WI38 (cell line): ENCODE data around the gene ROBO2.

Source experiments
- H3K4me3 ChIP-seq: 2 replicates; pipeline ENCODE4 v1.5.1; 2011; ENCODE audit warnings: low read depth, mild to moderate bottlenecking, control low read depth, low read length
- CTCF ChIP-seq: IDR thresholded peaks from 2 replicates; pipeline ENCODE4 v1.5.1; 2012; ENCODE audit warnings: low read depth, mild to moderate bottlenecking, control low read depth, low read length

ROBO2 gene

GRCh38 chr3:77655396-77655795 is 615.5 kb downstream of the ROBO2 start:
- no peak overlapping the region for H3K4me3 ChIP-seq
- TF ChIP-seq CTCF = no peak

- H3K4me3 ChIP-seq = no peak overlapping the region
Measured at GRCh38 chr3:77660718-77661117, 620.8 kb downstream of the ROBO2 start.

GRCh38 chr3:77667901-77668300 is 628.0 kb downstream of the ROBO2 start:
- no peak overlapping the region for H3K4me3 ChIP-seq
- TF ChIP-seq CTCF = no peak

More at GRCh38 chr3:77660718-77661117, 620.8 kb downstream of the ROBO2 start:
- TF ChIP-seq CTCF = no peak

- no peak for TF ChIP-seq CTCF
- H3K4me3 ChIP-seq = no peak overlapping the region
Measured at GRCh38 chr3:77668376-77668775, 628.5 kb downstream of the ROBO2 start.

GRCh38 chr3:77672016-77672415 is 632.1 kb downstream of the ROBO2 start:
- TF ChIP-seq CTCF = no peak
- no peak overlapping the region for H3K4me3 ChIP-seq

- no peak overlapping the region for H3K4me3 ChIP-seq
- no peak for TF ChIP-seq CTCF
Measured at GRCh38 chr3:77682162-77682561, 642.3 kb downstream of the ROBO2 start.

GRCh38 chr3:77684115-77684514 is 644.2 kb downstream of the ROBO2 start:
- H3K4me3 ChIP-seq = no peak overlapping the region
- TF ChIP-seq CTCF = no peak
